CD8-positive, alpha-beta memory T cell (primary cell): ENCODE data around the gene LIF. TPM values are rescaled to one million over a fixed set of nuclear protein-coding genes. Genes with fewer than 3 reads are reported as not detected.

Experiments used
- CTCF ChIA-PET: fragments of 350-600 bp; sonication (Branson Sonifier 250); formaldehyde crosslinking; loops from one replicate; lab custom pipeline; 2021; ENCODE audit warnings: antibody characterized with exemption; lab: Charles Lee
- POLR2A ChIA-PET: fragments of 350-600 bp; sonication (Branson Sonifier 250); formaldehyde crosslinking; loops from one replicate; lab custom pipeline; 2021; ENCODE audit warnings: antibody characterized with exemption; lab: Charles Lee
- DNase-seq, 5 donors: peaks; one replicate each; pipeline versions ENCODE4 v3.0.0 to v3.0.0-alpha.2; 2020 to 2022; ENCODE audit warnings: mixed read lengths in 1 of 5
- H3K27ac ChIP-seq: one replicate; pipeline ENCODE4 v1.7.0; 2013; ENCODE audit warnings: low read depth, mild to moderate bottlenecking, low read length, moderate library complexity
- H3K27me3 ChIP-seq: 2 replicates; pipeline ENCODE4 v1.7.0; 2013; ENCODE audit warnings: low read length, mild to moderate bottlenecking; ENCODE audit not compliant: insufficient read depth, poor library complexity, severe bottlenecking
- H3K36me3 ChIP-seq: 2 replicates; pipeline ENCODE4 v1.7.0; 2013; ENCODE audit warnings: mild to moderate bottlenecking, low read length, moderate library complexity; ENCODE audit not compliant: insufficient read depth
- H3K4me1 ChIP-seq: 2 replicates; pipeline ENCODE4 v1.7.0; 2013; ENCODE audit warnings: mild to moderate bottlenecking, low read length, moderate library complexity; ENCODE audit not compliant: insufficient read depth
- H3K4me3 ChIP-seq: 2 replicates; pipeline ENCODE4 v1.7.0; 2013; ENCODE audit warnings: mild to moderate bottlenecking, low read length
- H3K9me3 ChIP-seq: 2 replicates; pipeline ENCODE4 v1.7.0; 2013; ENCODE audit warnings: mild to moderate bottlenecking, low read length
- H3K27ac Mint-ChIP-seq, 8 donors: one replicate each; pipeline ENCODE4 v1.8.0; 2020 to 2021; ENCODE audit warnings: mixed read lengths in 8 of 8, mild to moderate bottlenecking in 6 of 8, inconsistent platforms in 3 of 8, moderate library complexity in 3 of 8
- H3K27me3 Mint-ChIP-seq, 2 donors: one replicate each; pipeline ENCODE4 v1.8.0; 2020 to 2021; ENCODE audit warnings: mixed read lengths in 2 of 2, mild to moderate bottlenecking in 1 of 2, moderate library complexity in 1 of 2
- H3K36me3 Mint-ChIP-seq, 3 donors: one replicate each; pipeline ENCODE4 v1.8.0; 2020 to 2021; ENCODE audit warnings: mixed read lengths in 3 of 3, inconsistent platforms in 1 of 3, mild to moderate bottlenecking in 1 of 3
- H3K4me1 Mint-ChIP-seq, 3 donors: one replicate each; pipeline ENCODE4 v1.8.0; 2020 to 2021; ENCODE audit warnings: mixed read lengths in 3 of 3, inconsistent platforms in 1 of 3, mild to moderate bottlenecking in 1 of 3
- H3K4me3 Mint-ChIP-seq, 7 donors: one replicate each; pipeline ENCODE4 v1.8.0; 2020 to 2021; ENCODE audit warnings: mixed read lengths in 7 of 7, mild to moderate bottlenecking in 6 of 7, moderate library complexity in 4 of 7, inconsistent platforms in 2 of 7
- H3K9me3 Mint-ChIP-seq, 5 donors: one replicate each; pipeline ENCODE4 v1.8.0; 2020 to 2022; ENCODE audit warnings: mixed read lengths in 5 of 5, mild to moderate bottlenecking in 3 of 5, moderate library complexity in 2 of 5, inconsistent platforms in 1 of 5
- polyA plus RNA-seq: library from polyadenylated mRNA; unstranded; fragments of 300-500 nt; fragmentation: Illumina TruSeq; gene quantifications from one replicate; pipeline ENCODE4 v1.2.3, GENCODE V29; 2021
- total RNA-seq, 2 experiments: library from RNA; stranded (reverse); gene quantifications; one replicate each; pipeline ENCODE4 v1.2.3, GENCODE V29; 2021

Gene LIF
- total RNA-seq (10 to 100 TPM; 87.5 to 88.6 TPM), polyA plus RNA-seq (not detected)

DNA sequence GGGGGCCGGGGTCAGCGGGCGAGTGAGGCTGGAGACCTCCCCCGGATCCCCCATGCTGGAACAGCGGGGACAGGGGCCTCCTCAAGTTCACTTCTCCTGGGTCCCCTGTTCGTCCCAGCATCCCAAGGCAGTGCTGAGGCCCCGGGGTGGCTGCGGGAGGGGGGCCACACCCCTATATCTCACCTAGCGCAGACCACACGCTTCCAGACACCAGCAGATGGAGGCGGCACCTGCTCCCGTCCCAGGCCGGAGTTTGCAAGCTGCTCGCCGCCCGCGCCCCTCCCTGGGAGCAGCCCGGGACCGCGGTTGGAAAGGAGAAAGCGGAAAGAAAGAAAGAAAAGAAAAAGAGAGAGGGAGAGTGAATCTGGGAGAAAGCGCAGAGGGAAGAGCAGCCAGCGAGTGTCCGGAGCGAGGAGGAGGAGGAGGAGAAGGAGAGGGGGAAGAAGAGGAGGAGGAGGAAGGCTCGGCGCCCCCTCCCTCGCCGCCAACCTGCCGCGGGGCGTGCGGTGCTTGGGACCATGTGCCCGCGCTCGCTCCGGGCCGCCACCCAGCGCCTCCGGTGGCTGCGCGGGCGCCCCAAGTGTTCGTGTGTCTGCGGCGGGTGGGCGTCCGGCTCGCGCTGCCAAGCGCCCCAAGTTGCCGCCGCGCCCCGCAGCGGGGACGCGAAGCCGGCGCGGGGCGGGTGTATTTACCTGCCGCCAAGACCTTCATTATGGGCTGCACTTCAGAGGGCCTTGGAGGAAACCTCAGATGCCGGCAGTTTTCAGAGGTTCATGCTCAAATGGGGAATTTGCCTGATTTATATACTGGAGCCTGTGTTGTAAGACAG is at the start of gene LIF:
LIF (minus strand) TSS at position 775 of the 829 bp plus-strand sequence; CDS start at position 711, 64 bp downstream.
- CTCF ChIA-PET, result interaction anchor here (1.0 kb wide), 1 partner anchor 42 kb away, joined by 3 read pairs; no protein-coding TSS in a partner anchor
- Mint-ChIP-seq H3K27ac (peak within 1 kb of the TSS in 4 of 8 donors; percentile 5 to 88 (median 60)), H3K36me3 (no peaks in the 10 kb centered on the region), H3K4me1 (peaks cover 19 to 31% (median 21%) of the 10 kb centered on the region in 3 donors), H3K27me3 (peaks cover 10 to 30% of the 10 kb centered on the region in 2 donors), H3K9me3 (no peaks in the 10 kb centered on the region), H3K4me3 (peak within 1 kb of the TSS; percentile 78 to 92 (median 84))
- POLR2A ChIA-PET, result no interaction called here
- Histone ChIP-seq H3K36me3 (no peaks in the 10 kb centered on the region), H3K9me3 (no peaks in the 10 kb centered on the region), H3K27me3 (no peaks in the 10 kb centered on the region), H3K27ac (no peak within 1 kb of the TSS), H3K4me3 (peak within 1 kb of the TSS; percentile 49), H3K4me1 (peaks cover 19% of the 10 kb centered on the region)
- DNase-seq, result peak in 4 of 5 donors; percentile 28 to 52 (median 36)

DNA sequence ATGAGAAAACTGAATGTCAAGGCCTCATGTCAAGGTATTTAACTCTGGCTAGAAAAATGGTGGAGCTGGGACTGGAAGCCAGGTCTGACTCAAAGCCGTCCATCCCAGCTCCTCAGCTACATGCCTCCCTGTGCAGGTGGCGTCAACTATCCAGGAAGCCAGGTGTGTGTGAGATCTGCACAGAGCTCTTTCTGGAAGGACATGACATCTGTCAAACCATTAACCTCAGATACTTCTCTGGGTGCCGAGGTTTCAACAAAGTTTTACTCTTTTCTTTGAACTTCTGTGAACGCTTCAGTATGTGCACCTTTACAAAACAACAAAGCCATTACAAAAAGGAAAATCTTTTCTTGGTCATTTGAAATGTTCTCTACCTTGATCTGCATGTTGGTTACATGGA is 49.8 kb upstream of the LIF start:
- DNase-seq, result peak in 1 of 5 donors; percentile 56
- ChIA-PET POLR2A (interaction anchor here (1.9 kb wide), 1 partner anchor 10 kb away, joined by 5 read pairs; no protein-coding TSS in a partner anchor), CTCF (interaction anchor here (0.9 to 3.0 kb wide), 4 partner anchors 8 to 91 kb away, joined by 3 to 10 read pairs (median 5); partner anchors contain the start of gene RNF215)
- Mint-ChIP-seq H3K4me3 (peak overlapping the region in 1 of 7 donors; percentile 58), H3K27me3 (peaks cover 0 to 1% of the 10 kb centered on the region in 2 donors), H3K4me1 (peaks cover 38 to 50% (median 44%) of the 10 kb centered on the region in 3 donors), H3K27ac (peak overlapping the region in 7 of 8 donors; percentile 29 to 85 (median 71)), H3K9me3 (no peaks in the 10 kb centered on the region), H3K36me3 (peaks cover 3 to 95% (median 12%) of the 10 kb centered on the region in 3 donors)
- Histone ChIP-seq H3K4me1 (peaks cover 64% of the 10 kb centered on the region), H3K27ac (no peak overlapping the region), H3K36me3 (peaks cover 61% of the 10 kb centered on the region), H3K4me3 (no peak overlapping the region), H3K9me3 (no peaks in the 10 kb centered on the region), H3K27me3 (no peaks in the 10 kb centered on the region)

DNA sequence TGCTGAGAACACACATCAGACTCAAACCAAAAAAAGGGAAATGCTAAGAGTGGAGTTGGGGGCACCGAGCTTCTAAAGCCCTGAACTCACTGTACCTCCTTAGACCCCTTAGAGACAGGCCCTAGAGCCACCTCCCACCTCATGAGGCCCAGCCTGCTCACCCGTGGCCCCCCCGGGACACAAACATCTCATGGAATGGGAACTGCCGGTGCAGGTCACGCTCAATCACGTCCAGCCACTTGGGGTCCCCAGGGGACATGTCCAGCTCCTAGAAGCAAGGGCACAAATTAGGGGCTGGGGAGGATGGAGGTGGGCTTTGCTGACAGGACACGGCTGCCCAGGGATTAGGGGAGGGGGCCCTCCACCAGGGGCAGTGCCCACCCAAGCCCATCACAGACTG is 49.0 kb upstream of the LIF start:
- H3K4me1 ChIP-seq, result peaks cover 64% of the 10 kb centered on the region
- H3K27me3 ChIP-seq, result no peaks in the 10 kb centered on the region
- peaks cover 37 to 50% (median 40%) of the 10 kb centered on the region in 3 donors for H3K4me1 Mint-ChIP-seq
- DNase-seq, result no peak
- no peaks in the 10 kb centered on the region for H3K9me3 ChIP-seq
- peaks cover 53% of the 10 kb centered on the region for H3K36me3 ChIP-seq
- H3K4me3 Mint-ChIP-seq, result peak overlapping the region in 1 of 7 donors; percentile 18
- POLR2A ChIA-PET, result interaction anchor here (1.9 kb wide), 1 partner anchor 11 kb away, joined by 5 read pairs; no protein-coding TSS in a partner anchor
- peaks cover 2 to 88% (median 12%) of the 10 kb centered on the region in 3 donors for H3K36me3 Mint-ChIP-seq
- H3K27ac ChIP-seq, result no peak overlapping the region
- peaks cover 0 to 1% of the 10 kb centered on the region in 2 donors for H3K27me3 Mint-ChIP-seq
- CTCF ChIA-PET, result interaction anchor here (1.1 to 3.0 kb wide), 3 partner anchors 12 to 92 kb away, joined by 3 to 10 read pairs (median 4); partner anchors contain the start of gene RNF215
- no peaks in the 10 kb centered on the region for H3K9me3 Mint-ChIP-seq
- H3K27ac Mint-ChIP-seq, result peak overlapping the region in 4 of 8 donors; percentile 43 to 74 (median 53)
- H3K4me3 ChIP-seq, result no peak overlapping the region

DNA sequence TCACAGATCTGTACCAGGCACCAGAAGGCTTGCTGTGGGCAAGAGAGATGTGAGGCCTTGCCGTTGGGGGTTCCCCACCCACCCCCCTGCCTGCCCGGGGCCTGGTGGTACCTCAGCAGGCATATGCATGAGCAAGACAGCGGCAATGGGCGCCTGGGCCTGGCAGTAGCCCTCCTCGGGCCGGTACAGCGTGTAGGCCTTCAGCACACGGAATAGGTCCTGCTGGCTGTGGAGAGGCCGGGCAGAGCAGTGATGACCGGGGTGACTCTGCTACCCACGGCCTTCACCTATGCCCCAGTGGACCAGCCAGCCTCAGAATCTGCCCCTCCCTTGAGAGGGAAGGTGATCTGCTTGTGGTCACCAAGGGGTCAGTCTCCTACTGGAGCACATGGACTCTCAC is 48.3 kb upstream of the LIF start:
- no peak overlapping the region for H3K4me3 ChIP-seq
- peaks cover 44 to 55% (median 47%) of the 10 kb centered on the region in 3 donors for H3K4me1 Mint-ChIP-seq
- H3K27me3 ChIP-seq, result no peaks in the 10 kb centered on the region
- no peak overlapping the region for H3K27ac ChIP-seq
- H3K4me3 Mint-ChIP-seq, result no peak overlapping the region
- H3K36me3 Mint-ChIP-seq, result peaks cover 2 to 85% (median 12%) of the 10 kb centered on the region in 3 donors
- H3K36me3 ChIP-seq, result peaks cover 49% of the 10 kb centered on the region
- peak overlapping the region in 1 of 8 donors; percentile 57 for H3K27ac Mint-ChIP-seq
- CTCF ChIA-PET, result no interaction called here
- POLR2A ChIA-PET, result interaction anchor here (0.8 to 1.9 kb wide), 2 partner anchors 12 kb away, joined by 3 to 5 read pairs; no protein-coding TSS in a partner anchor
- H3K9me3 Mint-ChIP-seq, result no peaks in the 10 kb centered on the region
- H3K4me1 ChIP-seq, result peaks cover 65% of the 10 kb centered on the region
- H3K9me3 ChIP-seq, result no peaks in the 10 kb centered on the region
- peaks cover 0 to 1% of the 10 kb centered on the region in 2 donors for H3K27me3 Mint-ChIP-seq
- DNase-seq, result no peak

DNA sequence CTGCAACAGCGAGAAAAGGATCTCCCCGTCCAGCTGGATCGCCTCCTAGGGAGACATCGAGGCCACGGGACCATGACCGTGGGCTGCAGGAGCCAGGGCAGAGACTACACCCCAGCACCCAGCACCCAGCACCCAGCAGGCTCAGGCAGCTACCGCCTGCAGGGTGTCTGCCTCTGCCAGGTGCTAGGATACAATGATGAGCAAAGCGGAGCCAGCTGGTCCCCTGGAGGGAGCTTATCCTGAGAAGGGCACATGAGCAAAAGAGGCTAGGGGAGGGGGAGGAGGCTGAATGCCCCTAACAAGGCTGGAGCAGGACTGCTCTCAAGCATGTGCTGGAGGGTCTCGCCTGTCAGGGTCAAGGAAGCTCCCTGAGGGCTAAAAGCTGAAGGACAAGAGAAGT is 47.5 kb upstream of the LIF start:
- Mint-ChIP-seq H3K27me3 (peaks cover 0 to 1% of the 10 kb centered on the region in 2 donors), H3K4me3 (peak overlapping the region in 1 of 7 donors; percentile 33), H3K4me1 (peaks cover 45 to 54% (median 47%) of the 10 kb centered on the region in 3 donors), H3K27ac (peak overlapping the region in 6 of 8 donors; percentile 5 to 88 (median 38)), H3K36me3 (peaks cover 2 to 84% (median 12%) of the 10 kb centered on the region in 3 donors), H3K9me3 (no peaks in the 10 kb centered on the region)
- ChIA-PET POLR2A (interaction anchor here (0.8 to 1.0 kb wide), 2 partner anchors 12 to 63 kb away, joined by 3 read pairs; partner anchors contain the start of genes CCDC157 and SF3A1), CTCF (no interaction called here)
- H3K27ac ChIP-seq, result no peak overlapping the region
- no peak for DNase-seq
- peaks cover 43% of the 10 kb centered on the region for H3K36me3 ChIP-seq
- H3K4me1 ChIP-seq, result peaks cover 59% of the 10 kb centered on the region
- no peaks in the 10 kb centered on the region for H3K9me3 ChIP-seq
- H3K4me3 ChIP-seq, result no peak overlapping the region
- H3K27me3 ChIP-seq, result no peaks in the 10 kb centered on the region

DNA sequence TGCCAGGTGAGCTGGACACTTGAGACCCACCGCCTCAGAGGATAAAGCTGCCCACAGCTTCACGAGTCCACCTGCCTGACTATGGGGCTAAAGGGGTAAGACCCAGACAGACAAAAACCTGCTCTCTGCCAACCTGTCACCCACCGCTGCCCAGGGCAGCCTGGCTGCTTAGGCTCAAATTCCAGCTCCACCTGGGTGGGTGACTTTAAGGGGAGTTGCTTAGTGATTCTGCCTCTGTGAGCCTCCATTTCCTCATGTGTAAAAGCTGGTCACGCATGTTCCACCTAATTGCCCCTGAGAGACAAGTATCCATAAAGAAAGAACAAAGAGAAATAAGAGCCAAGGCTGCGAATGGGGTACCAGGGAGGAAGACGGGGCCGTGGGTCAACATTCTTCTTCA is 46.5 kb upstream of the LIF start:
- POLR2A ChIA-PET, result interaction anchor here (6.2 kb wide), 1 partner anchor 62 kb away, joined by 48 read pairs; the partner anchor contains the start of genes CCDC157 and SF3A1
- peaks cover 58% of the 10 kb centered on the region for H3K4me1 ChIP-seq
- peaks cover 34% of the 10 kb centered on the region for H3K36me3 ChIP-seq
- Mint-ChIP-seq H3K27me3 (peaks cover 0 to 1% of the 10 kb centered on the region in 2 donors), H3K36me3 (peaks cover 2 to 73% (median 12%) of the 10 kb centered on the region in 3 donors), H3K27ac (peak overlapping the region in 1 of 8 donors; percentile 35), H3K9me3 (no peaks in the 10 kb centered on the region), H3K4me3 (no peak overlapping the region), H3K4me1 (peaks cover 40 to 53% (median 42%) of the 10 kb centered on the region in 3 donors)
- H3K27ac ChIP-seq, result no peak overlapping the region
- no peak for DNase-seq
- H3K9me3 ChIP-seq, result no peaks in the 10 kb centered on the region
- CTCF ChIA-PET, result interaction anchor here (0.8 to 6.8 kb wide), 3 partner anchors 13 to 185 kb away, joined by 3 to 98 read pairs (median 3); no protein-coding TSS in a partner anchor
- H3K4me3 ChIP-seq, result no peak overlapping the region
- no peaks in the 10 kb centered on the region for H3K27me3 ChIP-seq

DNA sequence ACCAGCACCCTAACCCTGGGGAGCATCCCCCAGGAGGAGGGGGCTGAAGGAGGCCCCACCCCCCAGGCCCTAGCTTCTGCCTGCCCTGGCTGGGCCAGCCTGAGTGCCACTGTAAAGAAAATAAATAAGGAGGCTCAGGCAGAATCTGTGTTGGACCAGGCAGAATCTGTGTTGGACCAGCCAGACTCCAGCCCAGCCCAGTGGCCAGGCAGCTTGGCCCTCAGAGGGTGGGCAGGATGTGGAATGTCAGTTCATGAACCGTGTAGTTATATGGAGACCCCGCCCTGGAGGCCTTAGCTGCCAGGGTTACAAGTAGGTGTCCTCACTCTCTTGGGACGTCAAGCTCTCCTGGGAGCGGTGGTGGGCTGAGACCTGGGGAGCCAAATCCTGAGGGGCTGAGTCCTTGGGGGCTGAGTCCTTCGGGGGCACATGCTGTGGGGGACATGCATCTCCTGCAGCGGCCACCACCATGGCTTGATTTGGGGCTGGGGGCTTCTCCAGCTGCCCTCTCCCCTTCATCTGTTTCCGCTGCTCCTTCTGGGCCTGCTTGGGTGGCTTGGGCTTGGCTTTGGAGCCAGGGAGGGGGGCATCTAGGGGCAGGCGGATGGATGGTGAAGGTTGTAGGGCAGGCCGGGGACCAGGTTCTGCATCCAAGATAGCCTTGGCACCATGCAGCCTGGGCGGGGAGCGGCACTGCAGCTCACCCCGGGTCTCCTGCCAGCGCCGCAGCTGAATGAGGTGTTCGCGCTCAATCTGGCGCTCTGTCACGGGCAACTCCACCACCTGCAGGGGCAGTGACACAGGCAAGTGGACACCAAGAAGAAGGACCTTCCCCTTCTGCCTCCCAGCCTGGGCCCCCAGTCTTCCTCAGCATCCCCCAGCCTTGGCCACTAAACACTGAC is 45.8 kb upstream of the LIF start:
- peak overlapping the region in 4 of 8 donors; percentile 61 to 95 (median 79) for H3K27ac Mint-ChIP-seq
- no peaks in the 10 kb centered on the region for H3K9me3 Mint-ChIP-seq
- peaks cover 54% of the 10 kb centered on the region for H3K4me1 ChIP-seq
- POLR2A ChIA-PET, result interaction anchor here (0.6 to 6.2 kb wide), 4 partner anchors 14 to 63 kb away, joined by 3 to 48 read pairs (median 46); partner anchors contain the start of genes CCDC157, SF3A1 and TBC1D10A
- peaks cover 38 to 51% (median 40%) of the 10 kb centered on the region in 3 donors for H3K4me1 Mint-ChIP-seq
- H3K36me3 ChIP-seq, result peaks cover 30% of the 10 kb centered on the region
- H3K36me3 Mint-ChIP-seq, result peaks cover 2 to 66% (median 12%) of the 10 kb centered on the region in 3 donors
- H3K4me3 ChIP-seq, result no peak overlapping the region
- H3K27me3 Mint-ChIP-seq, result peaks cover 0 to 1% of the 10 kb centered on the region in 2 donors
- no peak for DNase-seq
- H3K27me3 ChIP-seq, result no peaks in the 10 kb centered on the region
- CTCF ChIA-PET, result interaction anchor here (0.7 to 9.0 kb wide), 6 partner anchors 14 to 184 kb away, joined by 3 to 246 read pairs (median 3); partner anchors contain the start of gene RNF215
- H3K9me3 ChIP-seq, result no peaks in the 10 kb centered on the region
- no peak overlapping the region for H3K4me3 Mint-ChIP-seq
- no peak overlapping the region for H3K27ac ChIP-seq
